ENCODE results near the gene TSR1. TPM values are rescaled to one million over a fixed set of nuclear protein-coding genes. Genes with fewer than 3 reads are reported as not detected.
A peak's percentile ranks its signal among the peaks of the same experiment; 100 is the strongest.

The TSR1 gene
- total RNA-seq, 2 experiments from 2014 or later: 36.0 to 36.6 TPM

DNA sequence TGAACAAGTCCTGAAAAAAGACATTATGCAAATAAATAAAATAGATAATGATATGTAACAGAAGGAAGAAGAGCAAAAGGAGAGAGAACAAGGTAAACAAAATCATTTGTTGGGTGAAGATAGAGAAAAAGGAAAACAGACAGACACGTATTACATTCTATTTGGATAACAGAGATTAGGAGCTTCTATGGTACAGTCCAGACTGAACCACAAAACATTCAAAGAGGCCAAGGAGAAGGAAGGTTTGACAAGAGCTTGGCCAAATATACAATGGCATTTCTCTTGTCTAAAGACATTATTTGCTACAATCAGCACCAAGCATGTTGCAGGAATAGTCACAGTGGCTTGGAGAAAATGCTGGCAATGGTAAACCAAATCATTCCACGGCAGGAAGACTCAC lies 61.8 kb downstream of the TSR1 start:
- H3K36me3 Mint-ChIP-seq (ENCODE audit: low read depth): peaks cover 66% of the 10 kb centered on the region
- no peak for ATAC-seq
- peak overlapping the region; percentile 10 for H3K27ac Mint-ChIP-seq
- no peaks in the 10 kb centered on the region for H3K9me3 Mint-ChIP-seq (ENCODE audit: insufficient read depth)
- no peak overlapping the region for H3K4me3 Mint-ChIP-seq
- CTCF ChIA-PET: no interaction called here
- DNase-seq: no peak
- H3K27me3 Mint-ChIP-seq (ENCODE audit: low read depth): no peaks in the 10 kb centered on the region
- POLR2A ChIA-PET: no interaction called here
- peaks cover 82% of the 10 kb centered on the region for H3K4me1 Mint-ChIP-seq (ENCODE audit: low read depth)

Other genes with a start within 250 kb of the TSR1 start
- 10 to 100 TPM; 49.8 to 55.9 TPM for gene SMG6, start 32.7 kb downstream of the TSR1 start, total RNA-seq
- 10 to 100 TPM; 18.7 to 23.1 TPM for gene SRR, start 32.5 kb downstream of the TSR1 start, total RNA-seq
- gene SGSM2, start 1.0 kb upstream of the TSR1 start, total RNA-seq: 10 to 100 TPM; 65.9 to 67.8 TPM
- gene MNT, start 64.6 kb upstream of the TSR1 start, total RNA-seq: 10 to 100 TPM; 24.1 to 24.2 TPM
- 10 to 100 TPM; 25.7 to 27.0 TPM for gene METTL16, start 175.4 kb upstream of the TSR1 start, total RNA-seq